H9 (cell line): ENCODE results near the gene SPRED1. TPM values are rescaled to one million over a fixed set of nuclear protein-coding genes. Genes with fewer than 3 reads are reported as not detected.

ENCODE experiments used
- DNase-seq: peaks from one replicate; pipeline ENCODE4 v3.0.0-alpha.2; 2017
- H2AFZ ChIP-seq: one replicate; pipeline ENCODE4 v1.6.1; 2013; ENCODE audit warnings: mild to moderate bottlenecking, low read length, control low read depth, moderate library complexity
- H2AK5ac ChIP-seq: 2 replicates; pipeline ENCODE4 v1.6.1; 2013; ENCODE audit warnings: low read length, control low read depth, mixed read lengths; ENCODE audit not compliant: insufficient read length
- H2BK120ac ChIP-seq: one replicate; pipeline ENCODE4 v1.6.1; 2013; ENCODE audit warnings: low read depth, mild to moderate bottlenecking, low read length, control low read depth, inconsistent platforms; ENCODE audit not compliant: poor library complexity, severe bottlenecking
- H2BK12ac ChIP-seq: 2 replicates; pipeline ENCODE4 v1.6.1; 2013; ENCODE audit warnings: low read length, control low read depth, mixed read lengths, low read depth; ENCODE audit not compliant: insufficient read length
- H2BK15ac ChIP-seq: 2 replicates; pipeline ENCODE4 v1.6.1; 2013; ENCODE audit warnings: low read depth, low read length, control low read depth
- H2BK20ac ChIP-seq: one replicate; pipeline ENCODE4 v1.6.1; 2013; ENCODE audit warnings: low read depth, mild to moderate bottlenecking, low read length, control low read depth, inconsistent platforms; ENCODE audit not compliant: poor library complexity, severe bottlenecking
- H2BK5ac ChIP-seq: 2 replicates; pipeline ENCODE4 v1.6.1; 2013; ENCODE audit warnings: low read length, control low read depth, mixed read lengths; ENCODE audit not compliant: insufficient read length
- H3K14ac ChIP-seq: 2 replicates; pipeline ENCODE4 v1.6.1; 2013; ENCODE audit warnings: low read length, control low read depth; ENCODE audit not compliant: insufficient read depth
- H3K18ac ChIP-seq: 2 replicates; pipeline ENCODE4 v1.6.1; 2013; ENCODE audit warnings: low read depth, mild to moderate bottlenecking, mixed read lengths, low read length, control low read depth; ENCODE audit not compliant: insufficient read length
- H3K23ac ChIP-seq: 2 replicates; pipeline ENCODE4 v1.6.1; 2013; ENCODE audit warnings: low read length, control low read depth, mixed read lengths, low read depth; ENCODE audit not compliant: insufficient read length
- H3K23me2 ChIP-seq: 2 replicates; pipeline ENCODE4 v1.6.1; 2013; ENCODE audit warnings: low read depth, mild to moderate bottlenecking, mixed read lengths, low read length, control low read depth; ENCODE audit not compliant: insufficient read length, poor library complexity, severe bottlenecking
- H3K27ac ChIP-seq: 2 replicates; pipeline ENCODE4 v1.5.1; 2013; ENCODE audit warnings: low read length, control low read depth, mixed read lengths, low read depth; ENCODE audit not compliant: insufficient read length
- H3K27me3 ChIP-seq: 2 replicates; pipeline ENCODE4 v1.6.1; 2013; ENCODE audit warnings: low read length, control low read depth, inconsistent platforms; ENCODE audit not compliant: insufficient read depth
- H3K4ac ChIP-seq: 2 replicates; pipeline ENCODE4 v1.6.1; 2013; ENCODE audit warnings: low read depth, mild to moderate bottlenecking, control low read depth, inconsistent platforms, low read length, moderate library complexity
- H3K4me1 ChIP-seq: 2 replicates; pipeline ENCODE4 v1.6.1; 2013; ENCODE audit warnings: low read length, control low read depth, inconsistent platforms; ENCODE audit not compliant: insufficient read depth
- H3K4me2 ChIP-seq: 2 replicates; pipeline ENCODE4 v1.6.1; 2013; ENCODE audit warnings: low read length, control low read depth, mixed read lengths; ENCODE audit not compliant: insufficient read length, insufficient read depth
- H3K56ac ChIP-seq: 2 replicates; pipeline ENCODE4 v1.6.1; 2013; ENCODE audit warnings: low read depth, mild to moderate bottlenecking, mixed read lengths, low read length, control low read depth; ENCODE audit not compliant: insufficient read length
- H3K79me1 ChIP-seq: 2 replicates; pipeline ENCODE4 v1.6.1; 2013; ENCODE audit warnings: low read depth, mild to moderate bottlenecking, moderate library complexity, low read length, control low read depth, inconsistent platforms; ENCODE audit not compliant: insufficient read depth, poor library complexity, severe bottlenecking
- H3K79me2 ChIP-seq: 2 replicates; pipeline ENCODE4 v1.6.1; 2013; ENCODE audit warnings: low read length, control low read depth, inconsistent platforms; ENCODE audit not compliant: insufficient read depth
- H3K9ac ChIP-seq: 2 replicates; pipeline ENCODE4 v1.6.1; 2013; ENCODE audit warnings: low read length, control low read depth, mixed read lengths; ENCODE audit not compliant: insufficient read length; ENCODE audit errors: extremely low read depth
- H3K9me3 ChIP-seq: one replicate; pipeline ENCODE4 v1.6.1; 2013; ENCODE audit warnings: low read depth, low read length, inconsistent platforms; ENCODE audit not compliant: control insufficient read depth
- H3T11ph ChIP-seq: one replicate; pipeline ENCODE4 v1.6.1; 2013; ENCODE audit warnings: mild to moderate bottlenecking, low read length, control low read depth, inconsistent platforms
- H4K20me1 ChIP-seq: one replicate; pipeline ENCODE4 v1.6.1; 2013; ENCODE audit not compliant: control insufficient read depth, insufficient read length, insufficient read depth
- H4K5ac ChIP-seq: 2 replicates; pipeline ENCODE4 v1.6.1; 2013; ENCODE audit warnings: low read depth, mild to moderate bottlenecking, mixed read lengths, low read length, control low read depth; ENCODE audit not compliant: insufficient read length
- H4K8ac ChIP-seq: replicated peaks from 2 replicates; pipeline ENCODE4 v1.6.1; 2013; ENCODE audit warnings: low read length, control low read depth, mixed read lengths, low read depth; ENCODE audit not compliant: insufficient read length
- H4K91ac ChIP-seq: 2 replicates; pipeline ENCODE4 v1.6.1; 2013; ENCODE audit warnings: low read depth, mild to moderate bottlenecking, moderate library complexity, mixed read lengths, low read length, control low read depth; ENCODE audit not compliant: insufficient read length
- H3K27ac Mint-ChIP-seq, 3 experiments: 2 replicates in 2 of 3; 3 replicates in 1 of 3; pipeline ENCODE4 v1.8.0; 2020 to 2021; ENCODE audit warnings: mixed read lengths in 3 of 3, mild to moderate bottlenecking in 1 of 3, moderate library complexity in 1 of 3
- H3K27me3 Mint-ChIP-seq: 2 replicates; pipeline ENCODE4 v1.8.0; 2021; ENCODE audit warnings: low read depth, mild to moderate bottlenecking, moderate library complexity, mixed read lengths
- H3K36me3 Mint-ChIP-seq, 3 experiments: 2 replicates in 2 of 3; 3 replicates in 1 of 3; pipeline ENCODE4 v1.8.0; 2020 to 2021; ENCODE audit warnings: low read depth in 3 of 3, mixed read lengths in 3 of 3; ENCODE audit not compliant: insufficient read depth in 1 of 3
- H3K4me1 Mint-ChIP-seq, 2 experiments: 2 replicates each; pipeline ENCODE4 v1.8.0; 2020; ENCODE audit warnings: mixed read lengths in 2 of 2
- H3K4me3 Mint-ChIP-seq, 2 experiments: 2 replicates in 1 of 2; 3 replicates in 1 of 2; pipeline ENCODE4 v1.8.0; 2020 to 2021; ENCODE audit warnings: mild to moderate bottlenecking in 2 of 2, mixed read lengths in 2 of 2, moderate library complexity in 1 of 2
- H3K9me3 Mint-ChIP-seq, 2 experiments: 2 replicates in 1 of 2; 3 replicates in 1 of 2; pipeline ENCODE4 v1.8.0; 2020; ENCODE audit warnings: mild to moderate bottlenecking in 2 of 2, mixed read lengths in 2 of 2, moderate library complexity in 1 of 2
- CTCF ChIP-seq: fragments of 200-600 bp; sonication (generic); conservative IDR thresholded peaks from 3 replicates; pipeline ENCODE4 v1.8.0; 2021; ENCODE audit warnings: antibody characterized with exemption, mild to moderate bottlenecking
- WGBS: extraction: QIAGEN DNeasy Blood & Tissue Kit; methylation state at CpG from one replicate; pipeline ENCODE4 v1.1.7; 2013; ENCODE audit warnings: missing lambda C conversion rate, low lambda C conversion rate, mixed read lengths; ENCODE audit not compliant: insufficient read length; ENCODE audit errors: extremely low coverage; 5-methylcytosine and 5-hydroxymethylcytosine counted together
- total RNA-seq: library from RNA; stranded (reverse); gene quantifications from 2 replicates; pipeline ENCODE4 v1.2.1, GENCODE V29; 2021

The SPRED1 gene
- total RNA-seq, 1 experiment from 2014 or later = 41.0 TPM

- peak overlapping the region in 1 of 3 experiments; percentile 54; a peak in 1 of 7 replicates for H3K27ac Mint-ChIP-seq
- H3K79me1 ChIP-seq = no peaks in the 10 kb centered on the region
These were observed 36.9 kb upstream of the SPRED1 start for GRCh38 chr15:38215707-38216106.

More at GRCh38 chr15:38215707-38216106, 36.9 kb upstream of the SPRED1 start:
- H2AK5ac ChIP-seq = no peak overlapping the region
- no peak for DNase-seq
- no peaks in the 10 kb centered on the region for H3K9me3 ChIP-seq
- no peaks in the 10 kb centered on the region; the same call in 1 of the 2 replicates for H3K27me3 Mint-ChIP-seq
- H3K56ac ChIP-seq = no peak overlapping the region
- no peak overlapping the region for H3K14ac ChIP-seq
- no peak overlapping the region for H4K5ac ChIP-seq
- H3K4me1 ChIP-seq = no peaks in the 10 kb centered on the region
- no peaks in the 10 kb centered on the region for H3K9me3 Mint-ChIP-seq
- no peaks in the 10 kb centered on the region for H4K20me1 ChIP-seq
- no peak overlapping the region for H4K91ac ChIP-seq
- no peak overlapping the region for H3K9ac ChIP-seq
- no peak overlapping the region for H2BK5ac ChIP-seq
- no peak overlapping the region for H3K4me3 Mint-ChIP-seq
- H3T11ph ChIP-seq = no peak overlapping the region
- no peak overlapping the region for H2BK20ac ChIP-seq
- H3K23ac ChIP-seq = no peak overlapping the region
- H3K23me2 ChIP-seq = no peaks in the 10 kb centered on the region
- no peak overlapping the region for H3K4me2 ChIP-seq
- no peak overlapping the region for H3K27ac ChIP-seq
- H2BK15ac ChIP-seq = no peak overlapping the region
- no peaks in the 10 kb centered on the region for H3K79me2 ChIP-seq
- H3K27me3 ChIP-seq = no peaks in the 10 kb centered on the region
- H3K36me3 Mint-ChIP-seq = no peaks in the 10 kb centered on the region
- no peak overlapping the region for H3K4ac ChIP-seq
- H2AFZ ChIP-seq = no peak overlapping the region
- H2BK12ac ChIP-seq = no peak overlapping the region
- TF ChIP-seq CTCF = no peak
- H4K8ac ChIP-seq = no peak overlapping the region
- no CpG with 5 or more reads among the region's 1 CpG for WGBS
- H3K18ac ChIP-seq = no peak overlapping the region
- peaks cover 24 to 27% of the 10 kb centered on the region in 2 experiments for H3K4me1 Mint-ChIP-seq
- no peak overlapping the region for H2BK120ac ChIP-seq
